A549 (cell line): ENCODE results near the gene CKAP2L. TPM values are rescaled to one million over a fixed set of nuclear protein-coding genes. Genes with fewer than 3 reads are reported as not detected.

Source experiments
- ATAC-seq, 2 experiments: fragments of 200-7000 bp in 1 of 2; fragments of >200 bp in 1 of 2; cut with Nextera tagmentation in 1 of 2; cut with Tn5 transposase in 1 of 2; 3 replicates each; pipeline versions ENCODE4 v1.8.0 to v1.9.1; 2018 to 2020; ENCODE audit warnings: mild to moderate bottlenecking in 1 of 2, moderate library complexity in 1 of 2
- CTCF ChIA-PET: fragments of 300-600 bp; sonication (Branson Sonifier 250); formaldehyde crosslinking; extraction: SDS; loops from one replicate; lab custom pipeline; 2021; ENCODE audit warnings: antibody characterized with exemption, inconsistent platforms; lab: Yijun Ruan, JAX
- POLR2A ChIA-PET: fragments of 350-600 bp; formaldehyde crosslinking; extraction: SDS; loops from one replicate; lab custom pipeline; 2021; ENCODE audit warnings: antibody characterized with exemption, inconsistent platforms; lab: Yijun Ruan, JAX
- DNase-seq, 2 experiments: peaks; one replicate each; pipeline versions ENCODE4 v3.0.0 to v3.0.0-alpha.2; 2011 to 2016; ENCODE audit warnings: low read depth in 1 of 2, low spot score in 1 of 2
- FAIRE-seq: peaks from 2 replicates; lab custom pipeline; 2011; peaks lifted over from hg19 to GRCh38; lab: Jason Lieb, UNC
- H3K27ac ChIP-seq, 2 experiments: fragments of >200 bp; sonication (Bioruptor Twin); formaldehyde crosslinking; 3 replicates each; pipeline ENCODE4 v1.5.1; 2016 to 2017
- H3K4me1 ChIP-seq: fragments of >200 bp; sonication (Bioruptor Twin); formaldehyde crosslinking; 3 replicates; pipeline ENCODE4 v1.6.1; 2016
- H3K4me2 ChIP-seq: fragments of >200 bp; sonication (Bioruptor Twin); formaldehyde crosslinking; 3 replicates; pipeline ENCODE4 v1.6.1; 2016
- H3K4me3 ChIP-seq: fragments of >200 bp; sonication (Bioruptor Twin); formaldehyde crosslinking; 3 replicates; pipeline ENCODE4 v1.5.1; 2016
- H3K9me3 ChIP-seq: fragments of >200 bp; sonication (Bioruptor Twin); formaldehyde crosslinking; 3 replicates; pipeline ENCODE4 v1.6.1; 2016
- ATOH8 ChIP-seq: fragments of 250-450 bp; sonication (Bioruptor Pico); IDR thresholded peaks from 2 replicates; pipeline ENCODE4 v1.5.0; 2020; ENCODE audit warnings: low read depth, mild to moderate bottlenecking, moderate library complexity
- BCL3 ChIP-seq: fragments of >200 bp; sonication (Bioruptor Twin); formaldehyde crosslinking; IDR thresholded peaks from 3 replicates; pipeline ENCODE4 v1.6.1; 2016
- CBX8 ChIP-seq: fragments of 200-600 bp; sonication (generic); IDR thresholded peaks from 2 replicates; pipeline ENCODE4 v1.6.1; 2016
- CEBPB ChIP-seq, 2 experiments: fragments of >200 bp in 1 of 2; sonication (Bioruptor Twin) in 1 of 2; formaldehyde crosslinking in 1 of 2; IDR thresholded peaks; 2 replicates each; pipeline ENCODE4 v1.6.1; 2012 to 2016
- CTCF ChIP-seq: fragments of >200 bp; sonication (Bioruptor Twin); formaldehyde crosslinking; IDR thresholded peaks from 3 replicates; pipeline ENCODE4 v1.5.1; 2016
- EHF ChIP-seq: fragments of 250-450 bp; sonication (Bioruptor Pico); IDR thresholded peaks from 2 replicates; pipeline ENCODE4 v1.5.0; 2020; ENCODE audit warnings: mild to moderate bottlenecking
- EHMT2 ChIP-seq: fragments of 200-600 bp; sonication (generic); IDR thresholded peaks from 2 replicates; pipeline ENCODE4 v1.6.1; 2016; ENCODE audit warnings: antibody characterized with exemption, low read depth, mild to moderate bottlenecking, moderate library complexity
- ELK1 ChIP-seq: fragments of 150-350 bp; IDR thresholded peaks from 2 replicates; pipeline ENCODE4 v1.6.1; 2014; ENCODE audit warnings: low read depth, mild to moderate bottlenecking, low read length
- EP300 ChIP-seq, 2 experiments: fragments of >200 bp; sonication (Bioruptor Twin); formaldehyde crosslinking; IDR thresholded peaks; 2 replicates in 1 of 2; 3 replicates in 1 of 2; pipeline ENCODE4 v1.6.1; 2016 to 2017
- FOXS1 ChIP-seq: fragments of 250-450 bp; sonication (Bioruptor Pico); IDR thresholded peaks from 2 replicates; pipeline ENCODE4 v1.5.0; 2020; ENCODE audit warnings: mild to moderate bottlenecking, moderate library complexity
- GATA3 ChIP-seq: IDR thresholded peaks from 2 replicates; pipeline ENCODE4 v1.6.1; 2012; ENCODE audit warnings: borderline replicate concordance
- HDAC2 ChIP-seq: fragments of 200-600 bp; sonication (generic); IDR thresholded peaks from 2 replicates; pipeline ENCODE4 v1.6.1; 2016
- HES2 ChIP-seq: fragments of >200 bp; sonication (Bioruptor Twin); formaldehyde crosslinking; IDR thresholded peaks from 2 replicates; pipeline ENCODE4 v1.6.1; 2016
- HOXA7 ChIP-seq: fragments of 250-450 bp; sonication (Bioruptor Pico); IDR thresholded peaks from 2 replicates; pipeline ENCODE4 v1.5.0; 2020; ENCODE audit warnings: mild to moderate bottlenecking, moderate library complexity
- HOXB13 ChIP-seq: fragments of 250-450 bp; sonication (Bioruptor Pico); IDR thresholded peaks from 2 replicates; pipeline ENCODE4 v1.5.0; 2020; ENCODE audit warnings: low read depth, mild to moderate bottlenecking, moderate library complexity
- JUN ChIP-seq, 2 experiments: fragments of >200 bp; sonication (Bioruptor Twin); formaldehyde crosslinking; IDR thresholded peaks; 2 replicates in 1 of 2; 3 replicates in 1 of 2; pipeline ENCODE4 v1.6.1; 2016 to 2017
- MAX ChIP-seq: IDR thresholded peaks from 2 replicates; pipeline ENCODE4 v1.6.1; 2012
- MYC ChIP-seq: IDR thresholded peaks from 2 replicates; pipeline ENCODE4 v1.6.1; 2012; ENCODE audit warnings: mild to moderate bottlenecking, inconsistent platforms, low read length, improper control_type of control experiment, borderline replicate concordance
- NPAS2 ChIP-seq: fragments of 250-450 bp; sonication (Bioruptor Pico); IDR thresholded peaks from 2 replicates; pipeline ENCODE4 v1.8.0; 2022; ENCODE audit warnings: mild to moderate bottlenecking, moderate library complexity, borderline replicate concordance
- PHF8 ChIP-seq: fragments of 200-600 bp; sonication (generic); IDR thresholded peaks from 2 replicates; pipeline ENCODE4 v1.6.1; 2016; ENCODE audit warnings: low read depth, mild to moderate bottlenecking, antibody characterized with exemption, moderate library complexity, borderline replicate concordance
- POLR2AphosphoS2 ChIP-seq: conservative IDR thresholded peaks from 2 replicates; pipeline ENCODE4 v1.6.1; 2012; ENCODE audit warnings: low read length, improper control_type of control experiment, inconsistent platforms
- RAD21 ChIP-seq, 2 experiments: fragments of >200 bp in 1 of 2; sonication (Bioruptor Twin) in 1 of 2; formaldehyde crosslinking in 1 of 2; IDR thresholded peaks in 1 of 2; conservative IDR thresholded peaks in 1 of 2; 2 replicates in 1 of 2; 3 replicates in 1 of 2; pipeline ENCODE4 v1.6.1; 2012 to 2018; ENCODE audit warnings: inconsistent platforms in 1 of 2
- RFX5 ChIP-seq: fragments of 450-650 bp; IDR thresholded peaks from 2 replicates; pipeline ENCODE4 v1.7.1; 2014; ENCODE audit warnings: antibody characterized with exemption, mild to moderate bottlenecking, moderate library complexity
- RNF2 ChIP-seq: fragments of 200-600 bp; sonication (generic); IDR thresholded peaks from 2 replicates; pipeline ENCODE4 v1.6.1; 2016; ENCODE audit warnings: low read depth, mild to moderate bottlenecking, antibody characterized with exemption, moderate library complexity, borderline replicate concordance
- SMC3 ChIP-seq: fragments of >200 bp; sonication (Bioruptor Twin); formaldehyde crosslinking; IDR thresholded peaks from 3 replicates; pipeline ENCODE4 v1.6.1; 2018; ENCODE audit warnings: inconsistent platforms
- TP53 ChIP-seq: fragments of 250-450 bp; sonication (Bioruptor Pico); IDR thresholded peaks from 2 replicates; pipeline ENCODE4 v1.5.0; 2021; ENCODE audit warnings: mild to moderate bottlenecking, moderate library complexity
- USF2 ChIP-seq: fragments of 450-650 bp; IDR thresholded peaks from 2 replicates; pipeline ENCODE4 v1.6.1; 2014; ENCODE audit warnings: antibody characterized with exemption
- ZFP36 ChIP-seq: fragments of 450-650 bp; IDR thresholded peaks from 2 replicates; pipeline ENCODE4 v1.6.1; 2014; ENCODE audit warnings: borderline replicate concordance; ENCODE audit not compliant: partially characterized antibody
- ZNF302 ChIP-seq: fragments of 250-450 bp; sonication (Bioruptor Pico); IDR thresholded peaks from 2 replicates; pipeline ENCODE4 v1.9.0; 2021; ENCODE audit warnings: inconsistent platforms, mild to moderate bottlenecking, moderate library complexity
- WGBS: methylation state at CpG from one replicate; pipeline ENCODE4 v1.1.6; 2017; ENCODE audit errors: missing lambda C conversion rate; 5-methylcytosine and 5-hydroxymethylcytosine counted together
- polyA plus RNA-seq, 4 experiments: library from polyadenylated mRNA; depleted of rRNA in 3 of 4; stranded (reverse); fragments of >200 nt; fragmentation: RNase III in 1 of 4; extraction: RNeasy Plus Mini Kit Qiagen cat#74134 plus additional on column Dnase treatment in 1 of 4; gene quantifications; 2 replicates in 3 of 4; 3 replicates in 1 of 4; pipeline ENCODE4 v1.2.3, GENCODE V29; 2011 to 2017

The CKAP2L gene
- polyA plus RNA-seq, 2 of the 4 experiments (the other 2 are of a cell fraction) = 14.0 to 15.9 TPM

- Histone ChIP-seq H3K27ac (peak overlapping the region; percentile 93 to 94), H3K9me3 (no peaks in the 10 kb centered on the region), H3K4me3 (no peak overlapping the region), H3K4me1 (peaks cover 46% of the 10 kb centered on the region), H3K4me2 (peak overlapping the region; percentile 67)
- FAIRE-seq (no peak), DNase-seq (peak in 1 of 2 experiments; percentile 19), ATAC-seq (peak; percentile 16 to 46; a peak in 5 of 6 replicates)
- POLR2A ChIA-PET = interaction anchor here (0.9 to 1.3 kb wide), 3 partner anchors 38 to 65 kb away, joined by 3 to 10 read pairs (median 4); partner anchors contain the start of gene SLC20A1
- 51% methylated on average over 4 of the region's 4 CpGs for WGBS
- no peak for TF ChIP-seq RNF2
- no peak for TF ChIP-seq ELK1
- no peak for TF ChIP-seq GATA3
- no peak for TF ChIP-seq USF2
- no peak for TF ChIP-seq HOXB13
- TF ChIP-seq ATOH8 (CRISPR knock-in tag) = no peak
- TF ChIP-seq POLR2AphosphoS2 = no peak
- TF ChIP-seq EHMT2 = no peak
- TF ChIP-seq EHF (CRISPR knock-in tag) = no peak
- no peak for TF ChIP-seq HES2
- no peak for TF ChIP-seq ZFP36
- no peak for TF ChIP-seq ZNF302 (CRISPR knock-in tag)
- no peak for TF ChIP-seq MAX
- no peak for TF ChIP-seq TP53 (CRISPR knock-in tag)
- no peak for TF ChIP-seq BCL3
- TF ChIP-seq RFX5 = no peak
- no peak for TF ChIP-seq FOXS1 (CRISPR knock-in tag)
- no peak for TF ChIP-seq CBX8
- CTCF ChIA-PET = interaction anchor here (0.6 to 16.4 kb wide), 17 partner anchors 10 to 481 kb away, joined by 3 to 116 read pairs (median 6); no protein-coding TSS in a partner anchor
Measured at GRCh38 chr2:112691881-112692281, 72.5 kb downstream of the CKAP2L start.

GRCh38 chr2:112690853-112691401 is 73.5 kb downstream of the CKAP2L start:
- Histone ChIP-seq H3K4me1 (peaks cover 46% of the 10 kb centered on the region), H3K4me3 (no peak overlapping the region), H3K27ac (peak overlapping the region; percentile 93 to 94), H3K9me3 (no peaks in the 10 kb centered on the region), H3K4me2 (peak overlapping the region; percentile 67)
- POLR2A ChIA-PET = interaction anchor here (0.9 to 1.1 kb wide), 2 partner anchors 45 to 64 kb away, joined by 3 read pairs; partner anchors contain the start of gene SLC20A1
- DNase-seq (peak; percentile 48 to 72), ATAC-seq (peak; percentile 58 to 68), FAIRE-seq (no peak)
- 31% methylated on average over 9 of the region's 9 CpGs for WGBS
- CTCF ChIA-PET = interaction anchor here (0.6 to 16.4 kb wide), 19 partner anchors 9 to 482 kb away, joined by 3 to 116 read pairs (median 6); no protein-coding TSS in a partner anchor
- TF ChIP-seq CEBPB (IDR thresholded peaks at IDR 0.05) (no peak), ZNF302 (CRISPR knock-in tag) (no peak), RAD21 (conservative IDR thresholded peaks at IDR 0.05 in 1 of 2, IDR thresholded peaks at IDR 0.05 in 1 of 2) (peak; percentile 61 to 71), CTCF (peak; percentile 53; the same call in 2 of the 3 replicates), NPAS2 (CRISPR knock-in tag) (no peak), HDAC2 (no peak), SMC3 (peak; percentile 61), PHF8 (no peak), MYC (no peak), HOXA7 (no peak), FOXS1 (CRISPR knock-in tag) (no peak), EHF (CRISPR knock-in tag) (no peak), JUN (IDR thresholded peaks at IDR 0.05) (no peak), USF2 (peak; percentile 81), EP300 (IDR thresholded peaks at IDR 0.05) (no peak), RNF2 (no peak)
